VCaP (cell line): Measurements from ENCODE around the gene ZNF41.
A peak's percentile ranks its signal among the peaks of the same experiment; 100 is the strongest.

Experiments used
- H3K27ac ChIP-seq: fragments of 450-650 bp; 2 replicates; pipeline ENCODE4 v1.5.1; 2017
- TF ChIP-seq, protein P1 (sequence below): fragments of 450-650 bp; conservative IDR thresholded peaks from 2 replicates; pipeline ENCODE4 v1.5.1; 2017; ENCODE audit warnings: mild to moderate bottlenecking, moderate library complexity

The ZNF41 gene

DNA sequence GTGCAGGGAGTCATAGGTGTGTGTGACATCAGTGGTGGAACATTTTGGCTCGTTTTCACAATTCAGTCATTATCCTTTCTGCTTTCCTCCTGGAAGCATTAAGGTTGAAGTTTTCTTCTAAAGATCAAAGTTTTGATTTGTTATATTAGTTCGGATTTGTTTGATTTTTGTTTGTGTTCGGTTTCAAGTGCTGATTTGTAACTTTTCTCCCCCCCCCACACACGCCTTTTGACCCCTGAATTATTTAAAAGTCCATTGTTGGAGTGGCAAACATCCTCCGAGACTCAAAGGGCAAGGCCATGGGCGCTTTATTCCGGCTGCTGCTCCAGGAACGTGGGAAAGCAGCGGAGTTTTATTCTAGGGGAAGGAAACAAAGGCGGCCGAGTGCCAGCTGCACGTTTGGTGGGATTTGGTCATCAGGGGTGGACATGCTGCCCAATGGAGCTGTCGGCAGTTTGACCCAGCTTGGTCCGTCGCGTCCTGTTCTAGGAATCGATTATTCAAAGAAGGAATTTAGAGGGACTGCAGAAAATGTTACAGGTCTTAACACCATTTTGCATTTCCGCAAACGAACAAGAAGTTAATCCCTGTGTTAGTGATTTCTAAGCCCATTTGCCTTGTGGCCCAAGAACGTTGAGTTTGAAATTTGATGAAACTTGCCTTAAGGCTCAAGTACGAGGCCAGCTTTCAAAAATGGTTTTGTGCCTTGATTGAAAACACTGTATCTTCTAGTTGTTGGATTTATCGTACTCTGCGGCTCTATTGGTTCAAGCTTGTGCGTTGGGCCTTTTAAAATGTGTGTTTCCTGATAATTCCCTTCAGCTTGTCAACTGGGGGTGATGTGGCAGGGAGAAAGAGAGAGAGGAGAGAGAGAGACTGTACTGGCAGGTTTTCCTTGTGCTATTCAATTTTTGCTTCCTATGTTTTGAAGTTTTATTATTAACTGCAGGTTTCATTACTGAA lies 565 bp upstream of the ZNF41 start:
- peak overlapping the region; percentile 92 for H3K27ac ChIP-seq
- TF ChIP-seq, protein P1, sequence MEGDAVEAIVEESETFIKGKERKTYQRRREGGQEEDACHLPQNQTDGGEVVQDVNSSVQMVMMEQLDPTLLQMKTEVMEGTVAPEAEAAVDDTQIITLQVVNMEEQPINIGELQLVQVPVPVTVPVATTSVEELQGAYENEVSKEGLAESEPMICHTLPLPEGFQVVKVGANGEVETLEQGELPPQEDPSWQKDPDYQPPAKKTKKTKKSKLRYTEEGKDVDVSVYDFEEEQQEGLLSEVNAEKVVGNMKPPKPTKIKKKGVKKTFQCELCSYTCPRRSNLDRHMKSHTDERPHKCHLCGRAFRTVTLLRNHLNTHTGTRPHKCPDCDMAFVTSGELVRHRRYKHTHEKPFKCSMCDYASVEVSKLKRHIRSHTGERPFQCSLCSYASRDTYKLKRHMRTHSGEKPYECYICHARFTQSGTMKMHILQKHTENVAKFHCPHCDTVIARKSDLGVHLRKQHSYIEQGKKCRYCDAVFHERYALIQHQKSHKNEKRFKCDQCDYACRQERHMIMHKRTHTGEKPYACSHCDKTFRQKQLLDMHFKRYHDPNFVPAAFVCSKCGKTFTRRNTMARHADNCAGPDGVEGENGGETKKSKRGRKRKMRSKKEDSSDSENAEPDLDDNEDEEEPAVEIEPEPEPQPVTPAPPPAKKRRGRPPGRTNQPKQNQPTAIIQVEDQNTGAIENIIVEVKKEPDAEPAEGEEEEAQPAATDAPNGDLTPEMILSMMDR = no peak

DNA sequence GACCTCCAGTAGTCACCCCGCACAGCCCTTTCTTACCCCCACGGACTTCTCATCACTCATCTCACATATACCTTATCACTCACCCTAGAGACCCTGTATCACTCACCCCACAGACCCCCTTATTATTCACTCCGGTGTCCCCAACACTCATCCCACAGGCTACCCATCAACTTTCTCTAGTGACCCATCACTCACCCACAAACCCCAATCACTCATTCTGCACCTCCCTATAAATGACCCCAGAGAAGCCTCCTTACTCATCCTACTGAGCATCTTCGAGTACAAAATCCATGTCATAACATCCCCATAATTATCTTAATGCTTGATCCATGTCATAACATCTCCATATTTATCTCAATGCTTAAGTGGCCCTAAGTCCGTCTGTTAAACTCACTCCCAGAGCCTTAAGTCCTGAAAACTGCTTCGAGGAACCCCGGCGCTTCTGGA lies 934 bp downstream of the ZNF41 start:
- TF ChIP-seq, protein P1 = no peak
- H3K27ac ChIP-seq = peak overlapping the region; percentile 92

DNA sequence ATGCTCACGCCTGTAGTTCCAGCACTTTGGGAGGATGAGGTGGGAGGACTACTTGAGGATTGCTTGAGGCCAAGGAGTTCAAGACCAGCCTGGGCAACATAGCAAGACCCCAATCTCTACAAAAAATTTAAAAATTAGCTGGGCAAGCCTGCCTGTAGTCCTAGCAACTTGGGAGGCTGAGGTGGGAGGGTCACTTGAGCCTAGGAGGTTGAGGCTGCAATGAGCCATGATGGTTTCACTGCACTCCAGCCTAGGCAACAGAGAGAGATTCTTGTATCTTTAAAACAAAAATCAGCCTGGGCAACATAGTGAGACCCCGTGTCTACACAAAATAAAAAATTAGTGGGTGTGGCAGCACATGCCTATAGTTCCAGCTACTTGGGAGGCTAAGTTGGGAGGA lies 1.9 kb downstream of the ZNF41 start:
- H3K27ac ChIP-seq = no peak overlapping the region
- TF ChIP-seq, protein P1 = no peak

DNA sequence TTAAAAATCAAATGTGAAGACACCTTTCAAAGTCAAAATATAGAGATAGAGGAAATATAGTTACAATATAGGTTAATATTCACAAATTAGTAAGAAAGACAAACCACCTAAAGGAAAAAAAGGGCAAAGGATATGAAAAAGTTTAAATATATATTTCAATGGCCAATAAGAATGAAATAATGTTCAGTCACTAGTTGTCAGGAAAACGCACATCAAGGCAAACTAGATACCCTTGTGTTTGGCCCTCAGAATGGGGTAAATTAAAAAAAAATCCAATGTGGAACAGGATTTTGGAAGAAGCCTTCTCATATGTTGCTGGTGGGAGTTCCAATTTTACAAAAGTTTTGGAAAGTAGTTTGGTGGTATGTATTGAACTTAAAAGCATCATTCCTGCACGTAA lies 2.4 kb downstream of the ZNF41 start:
- TF ChIP-seq, protein P1 = no peak
- no peak overlapping the region for H3K27ac ChIP-seq

DNA sequence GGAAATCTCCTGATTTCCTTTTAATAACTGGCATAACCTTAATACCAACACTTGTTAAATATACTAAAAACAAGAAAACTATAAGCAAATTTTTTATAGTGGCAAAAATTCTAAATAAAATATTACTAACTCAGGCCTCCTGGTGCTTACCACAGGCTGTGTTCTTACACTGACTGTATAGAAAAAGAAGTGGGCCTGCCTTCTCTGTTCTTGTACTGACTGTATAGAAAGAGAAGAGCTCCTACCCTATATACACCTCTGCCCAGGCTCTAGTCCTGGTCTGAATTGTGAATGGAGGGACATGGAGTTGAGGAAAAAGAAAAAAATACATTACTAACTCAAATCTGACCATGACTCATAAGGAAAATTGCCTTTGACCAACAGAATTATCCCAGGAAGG lies 7.5 kb downstream of the ZNF41 start:
- TF ChIP-seq, protein P1 = no peak

DNA sequence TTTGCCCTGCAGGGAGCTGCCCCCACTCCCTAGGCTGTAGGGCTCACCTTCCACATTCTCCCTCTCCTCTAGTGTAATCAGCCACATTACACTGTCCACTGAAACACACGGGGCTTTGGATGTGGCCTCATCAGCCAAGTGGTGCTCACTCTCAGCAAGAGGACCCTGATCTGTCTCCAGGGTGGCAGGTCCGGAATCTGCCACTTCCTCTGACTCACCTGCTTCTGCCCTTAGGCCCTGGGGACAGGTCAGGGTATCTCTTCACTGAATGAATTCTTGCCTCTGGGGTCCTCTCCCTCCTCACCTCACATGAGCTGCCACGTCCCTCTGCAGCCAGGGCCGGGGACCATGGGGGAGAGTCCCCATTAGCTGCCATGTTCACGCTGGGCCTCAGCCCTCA lies 15.9 kb downstream of the ZNF41 start:
- no peak overlapping the region for H3K27ac ChIP-seq
- TF ChIP-seq, protein P1 = no peak

More for the DNA sequence above, 7.5 kb downstream of the ZNF41 start:
- H3K27ac ChIP-seq = no peak overlapping the region

DNA sequence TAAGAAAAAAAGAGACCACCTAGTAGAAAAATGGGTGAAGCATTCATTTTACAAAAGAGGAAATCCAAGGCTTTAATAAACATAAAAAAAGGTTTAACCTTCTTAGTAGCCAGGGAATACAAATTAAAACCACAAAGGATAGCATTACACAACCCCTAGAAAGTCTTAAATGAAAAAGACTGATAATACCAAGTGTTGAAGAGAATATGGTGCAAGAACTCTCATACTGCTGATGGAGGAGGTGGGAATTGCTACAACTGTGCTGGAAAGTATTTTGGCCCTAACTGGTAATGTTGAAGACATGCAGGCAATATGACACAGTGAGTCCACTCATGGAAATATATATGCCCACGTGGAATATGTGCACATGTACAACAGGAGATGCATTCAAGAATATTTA lies 22.5 kb downstream of the ZNF41 start:
- no peak overlapping the region for H3K27ac ChIP-seq
- TF ChIP-seq, protein P1 = no peak
